ENCODE results near the gene NANOS2. TPM values are rescaled to one million over a fixed set of nuclear protein-coding genes. Genes with fewer than 3 reads are reported as not detected.

NANOS2 gene
- total and polyA plus RNA-seq, 2 of the 4 experiments (the other 2 are of a cell fraction) = not detected

GRCh38 chr19:45872095-45872919 is 42.3 kb downstream of the NANOS2 start:
- dilution Hi-C loops (cut with HindIII; ENCODE audit: low sequenced_read_pairs, unreplicated experiment) = no loop called here
- WGBS, 2 experiments (ENCODE audit: extremely low coverage in 2 of 2, insufficient read length in 1 of 2) = 100% methylated on average over 2 of the region's 34 CpGs; no CpG with 5 or more reads in 1 of the 2 experiments

More at GRCh38 chr19:45872095-45872919, 42.3 kb downstream of the NANOS2 start:
- no TSS peak for BruUV-seq (replicated peaks)
- intact Hi-C loops (cut with micrococcal nuclease) = no loop called here
- no peak overlapping the region for H3K23ac ChIP-seq (ENCODE audit: low read depth, low read length)
- in situ Hi-C loops (cut with MboI; ENCODE audit: low sequenced_read_pairs) = no loop called here
- H3K56ac ChIP-seq (ENCODE audit: extremely low read depth, insufficient read depth, low read length) = no peak overlapping the region
- H2BK20ac ChIP-seq (ENCODE audit: low read depth, low read length) = no peak overlapping the region
- H2AFZ ChIP-seq (replicated peaks; ENCODE audit: low read length, poor library complexity) = no peak overlapping the region
- H3K4me2 ChIP-seq (ENCODE audit: low read depth, low read length) = no peak overlapping the region
- ATAC-seq (ENCODE audit: low read depth) (no peak), DNase-seq (no peak)
- CTCF ChIA-PET = no interaction called here
- H3K36me3 ChIP-seq (ENCODE audit: control insufficient read depth, insufficient read depth, low read length) = no peaks in the 10 kb centered on the region
- H3K9me1 ChIP-seq (ENCODE audit: insufficient read depth, low read length) = no peaks in the 10 kb centered on the region
- no peak overlapping the region for H4K5ac ChIP-seq (ENCODE audit: low read depth, low read length)
- H4K8ac ChIP-seq (ENCODE audit: low read depth in 2 of 2, low read length in 2 of 2) = no peak overlapping the region
- H2BK15ac ChIP-seq (ENCODE audit: low read depth, low read length) = no peak overlapping the region
- H3K4me1 ChIP-seq (ENCODE audit: control insufficient read depth, insufficient read depth, low read length) = peaks cover 4% of the 10 kb centered on the region; the same call in 1 of the 2 replicates
- no peak overlapping the region for H2BK120ac ChIP-seq (ENCODE audit: low read depth, low read length)
- POLR2A ChIA-PET (ENCODE audit: unreplicated experiment) = no interaction called here
- peaks cover 32% of the 10 kb centered on the region for H3K27me3 ChIP-seq (ENCODE audit: control insufficient read depth, insufficient read depth, low read length)
- H4K20me1 ChIP-seq (ENCODE audit: insufficient read depth, low read length) = no peaks in the 10 kb centered on the region
- no peak overlapping the region for H2AK5ac ChIP-seq (ENCODE audit: low read depth, low read length)
- no peak overlapping the region for H4K91ac ChIP-seq (ENCODE audit: insufficient read depth, low read depth, low read length)
- no peaks in the 10 kb centered on the region for H3K9me3 ChIP-seq (ENCODE audit: control insufficient read depth, insufficient read depth, low read length)
- no peaks in the 10 kb centered on the region for H3K79me1 ChIP-seq (ENCODE audit: low read depth in 1 of 2, low read length in 2 of 2)
- no peak overlapping the region for H3K4ac ChIP-seq (ENCODE audit: low read depth, low read length)
- no peak overlapping the region for H2AK9ac ChIP-seq (replicated peaks; ENCODE audit: low read depth, low read length, poor library complexity)
- no peak overlapping the region for H3K18ac ChIP-seq (ENCODE audit: low read depth, low read length)
- no peak overlapping the region for H3K4me3 ChIP-seq (ENCODE audit: insufficient read depth, low read depth, low read length)
- H3K14ac ChIP-seq (replicated peaks; ENCODE audit: low read depth, low read length) = no peak overlapping the region
- H3K9ac ChIP-seq (ENCODE audit: low read depth, low read length) = no peak overlapping the region
- no peak overlapping the region for H2BK5ac ChIP-seq (ENCODE audit: low read depth, low read length, poor library complexity, severe bottlenecking)
- no peak for TF ChIP-seq ELK1 (IDR thresholded peaks at IDR 0.05; ENCODE audit: borderline replicate concordance, low read depth, low read length)
- TF ChIP-seq RFX5 (IDR thresholded peaks at IDR 0.05; ENCODE audit: low read depth, low read length) = no peak
- TF ChIP-seq FOS (IDR thresholded peaks at IDR 0.05; ENCODE audit: low read depth, low read length) = no peak
- no peak for TF ChIP-seq BHLHE40 (IDR thresholded peaks at IDR 0.05; ENCODE audit: low read depth, low read length)
- no peak for TF ChIP-seq CTCF (conservative IDR thresholded peaks at IDR 0.05; ENCODE audit: low read depth, low read length)
- no peak for TF ChIP-seq CHD1 (IDR thresholded peaks at IDR 0.05; ENCODE audit: low read depth, low read length)
- no peak for TF ChIP-seq CEBPB (IDR thresholded peaks at IDR 0.05; ENCODE audit: low read depth, low read length)
- TF ChIP-seq MAZ (IDR thresholded peaks at IDR 0.05; ENCODE audit: borderline replicate concordance, low read depth, low read length) = no peak
- no peak for TF ChIP-seq RAD21 (IDR thresholded peaks at IDR 0.05; ENCODE audit: low read length)
- no peak overlapping the region for H3K27ac ChIP-seq (ENCODE audit: insufficient read depth, low read length)
